Stimulated activated CD4-positive, alpha-beta T cell treated with anti-CD3 and anti-CD28 coated beads, Interleukin-4, amount 100 ng/mL, for 4 hours (primary cell): ENCODE measurements around the gene ACSM6.

Source experiments
- DNase-seq, 2 experiments: peaks; one replicate each; pipeline ENCODE4 v3.0.0-alpha.2; 2020

Gene ACSM6

GRCh38 chr10:95275726-95276366 lies 81.8 kb downstream of the ACSM6 start:
- no peak for DNase-seq

- DNase-seq = no peak
These were observed 82.5 kb downstream of the ACSM6 start for GRCh38 chr10:95276367-95277200.

- DNase-seq = no peak
These were observed 83.1 kb downstream of the ACSM6 start for GRCh38 chr10:95277201-95277570.

GRCh38 chr10:95277614-95278013 lies 83.6 kb downstream of the ACSM6 start:
- no peak for DNase-seq
